Liver (tissue), 9 donors: ENCODE results near the gene SNTA1. TPM values are rescaled to one million over a fixed set of nuclear protein-coding genes. Genes with fewer than 3 reads are reported as not detected.
A peak's percentile ranks its signal among the peaks of the same experiment; 100 is the strongest.

Experiments
- DNase-seq: peaks from one replicate; pipeline ENCODE4 v3.0.0-alpha.2; 2017; ENCODE audit warnings: low spot score
- H3K27ac ChIP-seq, 2 donors: one replicate each; pipeline ENCODE4 v1.7.0; 2013; ENCODE audit warnings: inconsistent platforms in 2 of 2, low read length in 2 of 2, control low read depth in 1 of 2, low read depth in 1 of 2, mild to moderate bottlenecking in 1 of 2
- H3K27me3 ChIP-seq, 4 donors: one replicate each; pipeline versions ENCODE4 v1.6.1 to v1.7.0; 2013; ENCODE audit warnings: low read length in 3 of 4, inconsistent platforms in 1 of 4, mild to moderate bottlenecking in 1 of 4, moderate library complexity in 1 of 4; ENCODE audit not compliant: control insufficient read depth in 4 of 4, insufficient read depth in 4 of 4
- H3K36me3 ChIP-seq, 4 donors: one replicate each; pipeline versions ENCODE4 v1.6.1 to v1.7.0; 2013; ENCODE audit warnings: low read length in 3 of 4, mild to moderate bottlenecking in 3 of 4, low read depth in 1 of 4, moderate library complexity in 1 of 4; ENCODE audit not compliant: control insufficient read depth in 4 of 4, insufficient read depth in 3 of 4
- H3K4me1 ChIP-seq, 4 donors: one replicate each; pipeline versions ENCODE4 v1.6.1 to v1.7.0; 2013; ENCODE audit warnings: low read length in 3 of 4, mild to moderate bottlenecking in 3 of 4, moderate library complexity in 1 of 4; ENCODE audit not compliant: control insufficient read depth in 4 of 4, insufficient read depth in 4 of 4
- H3K4me3 ChIP-seq, 3 donors: one replicate each; pipeline versions ENCODE4 v1.6.1 to v1.7.0; 2013; ENCODE audit warnings: low read length in 3 of 3, control low read depth in 1 of 3, low read depth in 1 of 3, mild to moderate bottlenecking in 1 of 3
- H3K9ac ChIP-seq, 2 donors: one replicate each; pipeline ENCODE4 v1.7.0; 2013; ENCODE audit warnings: low read length in 2 of 2, mild to moderate bottlenecking in 2 of 2, moderate library complexity in 2 of 2, control low read depth in 1 of 2, low read depth in 1 of 2
- H3K9me3 ChIP-seq, 4 donors: one replicate each; pipeline versions ENCODE4 v1.6.1 to v1.7.0; 2013; ENCODE audit warnings: low read length in 3 of 4; ENCODE audit not compliant: control insufficient read depth in 4 of 4
- CTCF ChIP-seq: fragments of 150-350 bp; IDR thresholded peaks from 2 replicates; pipeline ENCODE4 v1.5.1; 2017; ENCODE audit warnings: improper control_type of control experiment, low read depth, low read length; ENCODE audit not compliant: missing input control
- EGR1 ChIP-seq, 2 donors: IDR thresholded peaks; 2 replicates each; pipeline ENCODE4 v1.6.1; 2016 to 2018; ENCODE audit warnings: antibody characterized with exemption in 2 of 2, low read depth in 2 of 2
- FOXA1 ChIP-seq: IDR thresholded peaks from 2 replicates; pipeline ENCODE4 v1.6.1; 2016; ENCODE audit warnings: antibody characterized with exemption
- FOXA2 ChIP-seq: IDR thresholded peaks from 2 replicates; pipeline ENCODE4 v1.6.1; 2016; ENCODE audit warnings: antibody characterized with exemption
- GABPA ChIP-seq, 2 donors: IDR thresholded peaks in 1 of 2; conservative IDR thresholded peaks in 1 of 2; 2 replicates each; pipeline ENCODE4 v1.6.1; 2016; ENCODE audit warnings: antibody characterized with exemption in 2 of 2, mild to moderate bottlenecking in 1 of 2, moderate library complexity in 1 of 2
- HNF4A ChIP-seq, 2 donors: conservative IDR thresholded peaks; 2 replicates each; pipeline ENCODE4 v1.6.1; 2016; ENCODE audit warnings: antibody characterized with exemption in 2 of 2, mild to moderate bottlenecking in 2 of 2
- HNF4G ChIP-seq: IDR thresholded peaks from 2 replicates; pipeline ENCODE4 v1.6.1; 2016; ENCODE audit warnings: antibody characterized with exemption
- JUND ChIP-seq, 2 donors: IDR thresholded peaks; 2 replicates each; pipeline ENCODE4 v1.6.1; 2016; ENCODE audit warnings: antibody characterized with exemption in 2 of 2
- NR2F2 ChIP-seq: IDR thresholded peaks from 2 replicates; pipeline ENCODE4 v1.6.1; 2016; ENCODE audit warnings: antibody characterized with exemption
- RAD21 ChIP-seq, 2 donors: IDR thresholded peaks; 2 replicates each; pipeline ENCODE4 v1.6.1; 2016; ENCODE audit warnings: antibody characterized with exemption in 2 of 2, mild to moderate bottlenecking in 2 of 2
- REST ChIP-seq: IDR thresholded peaks from 2 replicates; pipeline ENCODE4 v1.6.1; 2016; ENCODE audit warnings: antibody characterized with exemption, mild to moderate bottlenecking
- RXRA ChIP-seq, 2 donors: IDR thresholded peaks; 2 replicates each; pipeline ENCODE4 v1.6.1; 2017 to 2018; ENCODE audit warnings: antibody characterized with exemption in 2 of 2, mild to moderate bottlenecking in 1 of 2
- SP1 ChIP-seq: IDR thresholded peaks from 2 replicates; pipeline ENCODE4 v1.6.1; 2018; ENCODE audit warnings: antibody characterized with exemption, mild to moderate bottlenecking
- TAF1 ChIP-seq: conservative IDR thresholded peaks from 2 replicates; pipeline ENCODE4 v1.6.1; 2016; ENCODE audit warnings: antibody characterized with exemption, mild to moderate bottlenecking
- YY1 ChIP-seq: IDR thresholded peaks from 2 replicates; pipeline ENCODE4 v1.6.1; 2016; ENCODE audit warnings: antibody characterized with exemption, mild to moderate bottlenecking
- WGBS: extraction: QIAGEN DNeasy Blood & Tissue Kit; methylation state at CpG from one replicate; pipeline ENCODE4 v1.1.7; 2013; 5-methylcytosine and 5-hydroxymethylcytosine counted together
- polyA plus RNA-seq, 2 donors: library from polyadenylated mRNA; stranded (reverse) in 1 of 2; unstranded in 1 of 2; fragments of 200-250 nt in 1 of 2; fragments of >200 nt in 1 of 2; fragmentation: Nextera tagmentation in 1 of 2; extraction: Ambion mirVana in 1 of 2; gene quantifications; one replicate each; pipeline versions ENCODE4 v1.2.1 to v1.2.3, GENCODE V29; 2013 to 2015
- total RNA-seq, 2 donors: library from RNA; depleted of rRNA; stranded (reverse); fragments of >200 nt; gene quantifications; one replicate each; pipeline ENCODE4 v1.2.3, GENCODE V29; 2014
- TF ChIP-seq, protein P1 (sequence below): IDR thresholded peaks from 2 replicates; pipeline ENCODE4 v1.6.1; 2016; ENCODE audit warnings: antibody characterized with exemption
- TF ChIP-seq, protein P2 (sequence below): IDR thresholded peaks from 2 replicates; pipeline ENCODE4 v1.6.1; 2016; ENCODE audit warnings: antibody characterized with exemption
- TF ChIP-seq, protein P3 (sequence below): IDR thresholded peaks from 2 replicates; pipeline ENCODE4 v1.6.1; 2016; ENCODE audit warnings: antibody characterized with exemption
- donor health status: healthy.
- donor health status: healthy.
- donor health status: healthy.
- donor health status: healthy.
- donor health status: healthy.

SNTA1 gene
- total and polyA plus RNA-seq, 4 donors, result 3.8 to 9.6 (median 6.9) TPM

- DNase-seq, result no peak
- H3K27ac ChIP-seq, result no peak overlapping the region
- H3K9ac ChIP-seq, result peak overlapping the region; percentile 92 to 94
- H3K4me3 ChIP-seq, result peak overlapping the region; percentile 86 to 100 (median 98)
- H3K9me3 ChIP-seq, result no peaks in the 10 kb centered on the region
- TF ChIP-seq YY1 (no peak), REST (no peak), EGR1 (IDR thresholded peaks at IDR 0.05; ENCODE audit: low read depth in 2 of 2) (no peak), RAD21 (IDR thresholded peaks at IDR 0.05) (no peak), GABPA (IDR thresholded peaks at IDR 0.05 in 1 of 2, conservative IDR thresholded peaks at IDR 0.05 in 1 of 2) (no peak), FOXA1 (no peak), JUND (IDR thresholded peaks at IDR 0.05) (no peak), TAF1 (no peak), NR2F2 (no peak), HNF4A (conservative IDR thresholded peaks at IDR 0.05) (no peak), SP1 (no peak)
- TF ChIP-seq, protein P1, sequence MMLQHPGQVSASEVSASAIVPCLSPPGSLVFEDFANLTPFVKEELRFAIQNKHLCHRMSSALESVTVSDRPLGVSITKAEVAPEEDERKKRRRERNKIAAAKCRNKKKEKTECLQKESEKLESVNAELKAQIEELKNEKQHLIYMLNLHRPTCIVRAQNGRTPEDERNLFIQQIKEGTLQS, result no peak
- TF ChIP-seq, protein P2, sequence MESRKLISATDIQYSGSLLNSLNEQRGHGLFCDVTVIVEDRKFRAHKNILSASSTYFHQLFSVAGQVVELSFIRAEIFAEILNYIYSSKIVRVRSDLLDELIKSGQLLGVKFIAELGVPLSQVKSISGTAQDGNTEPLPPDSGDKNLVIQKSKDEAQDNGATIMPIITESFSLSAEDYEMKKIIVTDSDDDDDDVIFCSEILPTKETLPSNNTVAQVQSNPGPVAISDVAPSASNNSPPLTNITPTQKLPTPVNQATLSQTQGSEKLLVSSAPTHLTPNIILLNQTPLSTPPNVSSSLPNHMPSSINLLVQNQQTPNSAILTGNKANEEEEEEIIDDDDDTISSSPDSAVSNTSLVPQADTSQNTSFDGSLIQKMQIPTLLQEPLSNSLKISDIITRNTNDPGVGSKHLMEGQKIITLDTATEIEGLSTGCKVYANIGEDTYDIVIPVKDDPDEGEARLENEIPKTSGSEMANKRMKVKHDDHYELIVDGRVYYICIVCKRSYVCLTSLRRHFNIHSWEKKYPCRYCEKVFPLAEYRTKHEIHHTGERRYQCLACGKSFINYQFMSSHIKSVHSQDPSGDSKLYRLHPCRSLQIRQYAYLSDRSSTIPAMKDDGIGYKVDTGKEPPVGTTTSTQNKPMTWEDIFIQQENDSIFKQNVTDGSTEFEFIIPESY, result no peak
- peaks cover 5 to 23% (median 21%) of the 10 kb centered on the region in 4 donors for H3K4me1 ChIP-seq
- 60% methylated on average over 8 of the region's 8 CpGs for WGBS
- peaks cover 0 to under 1% (median 0%) of the 10 kb centered on the region in 4 donors for H3K36me3 ChIP-seq
- H3K27me3 ChIP-seq, result no peaks in the 10 kb centered on the region
These were observed 41.6 kb downstream of the SNTA1 start for GRCh38 chr20:33401921-33402369.

DNA sequence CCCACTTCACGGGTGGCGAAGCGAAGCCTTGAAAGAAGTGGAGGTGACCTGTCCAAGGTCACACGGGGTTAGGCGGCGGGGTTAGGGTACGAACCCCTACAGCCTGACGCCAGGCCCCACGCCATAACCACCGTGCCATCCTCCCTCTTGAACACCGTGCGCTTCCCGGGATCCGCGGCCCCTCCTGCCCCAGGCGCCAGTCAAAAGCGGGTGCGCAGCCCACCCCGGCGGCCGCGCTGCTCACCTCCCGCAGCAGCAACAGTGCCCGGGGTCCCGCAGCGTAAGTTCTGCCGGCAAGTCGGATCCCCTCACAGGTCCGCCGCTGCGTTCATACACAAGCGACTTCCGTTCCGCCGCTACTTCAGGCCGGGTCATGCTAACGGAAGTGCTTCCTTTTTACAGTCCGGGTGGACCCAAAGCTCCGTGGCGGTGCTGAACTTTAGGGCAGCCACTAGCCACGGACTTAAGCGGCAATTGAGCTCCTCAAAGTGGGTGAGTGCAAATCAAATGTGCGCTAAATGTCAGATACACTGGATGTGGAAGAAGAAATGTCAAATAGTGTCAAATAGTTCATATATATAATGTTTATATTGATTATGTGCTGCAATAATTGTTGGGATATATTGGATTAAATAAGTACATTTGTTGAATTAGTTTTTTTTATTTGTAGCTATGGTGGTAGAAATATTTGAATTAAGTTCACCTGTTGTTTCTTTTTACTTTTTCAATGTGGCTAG lies 42.2 kb downstream of the SNTA1 start, which contains the start of gene CDK5RAP1:
CDK5RAP1 (minus strand) TSS at position 336 of the 737 bp plus-strand sequence. CDS start 4,455 bp downstream, outside the sequence.
- no peaks in the 10 kb centered on the region for H3K27me3 ChIP-seq
- WGBS, result under 1% methylated on average over 43 of the region's 43 CpGs
- H3K27ac ChIP-seq, result peak within 1 kb of the TSS; percentile 38 to 64
- peak within 1 kb of the TSS; percentile 86 to 100 (median 98) for H3K4me3 ChIP-seq
- no peaks in the 10 kb centered on the region for H3K36me3 ChIP-seq
- H3K4me1 ChIP-seq, result peaks cover 5 to 23% (median 21%) of the 10 kb centered on the region in 4 donors
- DNase-seq, result peak; percentile 82
- H3K9me3 ChIP-seq, result no peaks in the 10 kb centered on the region
- peak within 1 kb of the TSS; percentile 92 to 94 for H3K9ac ChIP-seq
- no peak for TF ChIP-seq FOXA1
- peak in 1 of 2 donors; percentile 63 for TF ChIP-seq RAD21 (IDR thresholded peaks at IDR 0.05)
- TF ChIP-seq NR2F2, result peak; percentile 52
- peak in 1 of 2 donors; percentile 36 for TF ChIP-seq HNF4A (conservative IDR thresholded peaks at IDR 0.05)
- peak; percentile 56 for TF ChIP-seq SP1
- TF ChIP-seq REST, result peak; percentile 97
- TF ChIP-seq, protein P3, sequence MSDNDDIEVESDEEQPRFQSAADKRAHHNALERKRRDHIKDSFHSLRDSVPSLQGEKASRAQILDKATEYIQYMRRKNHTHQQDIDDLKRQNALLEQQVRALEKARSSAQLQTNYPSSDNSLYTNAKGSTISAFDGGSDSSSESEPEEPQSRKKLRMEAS, result peak; percentile 69
- peak; percentile 60 to 67 for TF ChIP-seq RXRA (IDR thresholded peaks at IDR 0.05)
- TF ChIP-seq EGR1 (IDR thresholded peaks at IDR 0.05; ENCODE audit: low read depth in 2 of 2), result no peak
- no peak for TF ChIP-seq HNF4G
- TF ChIP-seq, protein P1, result no peak
- no peak for TF ChIP-seq CTCF
- TF ChIP-seq FOXA2, result no peak
- peak; percentile 100 for TF ChIP-seq GABPA (IDR thresholded peaks at IDR 0.05 in 1 of 2, conservative IDR thresholded peaks at IDR 0.05 in 1 of 2)
